HCT116 (cell line): ENCODE data around the gene ERBB4. TPM values are rescaled to one million over a fixed set of nuclear protein-coding genes. Genes with fewer than 3 reads are reported as not detected.
"Not testable (repeated sequence)": the region's sequence is repeated elsewhere in the genome, so short reads cannot be mapped to it uniquely, and the experiment has no call there.

ENCODE experiments used
- ATAC-seq: fragments of 200-7000 bp; cut with Tn5 transposase; 2 replicates; pipeline ENCODE4 v1.9.1; 2020; ENCODE audit warnings: mild to moderate bottlenecking, moderate library complexity
- BruUV-seq: library from RNA; stranded (reverse); fragments of 400-500 nt; replicated peaks from 2 replicates; lab custom pipeline; 2021; lab: Mats Ljungman, UMichigan
- CTCF ChIA-PET: fragments of 300-600 bp; sonication (Branson Sonifier 250); formaldehyde crosslinking; loops from one replicate; lab custom pipeline; 2021; ENCODE audit warnings: antibody characterized with exemption; lab: Charles Lee
- POLR2A ChIA-PET: fragments of 300-600, 350-600 bp; sonication (Branson Sonifier 250); formaldehyde crosslinking; loops from one replicate; lab custom pipeline; 2021; ENCODE audit warnings: antibody characterized with exemption; lab: Charles Lee
- RAD21 ChIA-PET, 2 experiments: fragments of 300-600 bp; sonication (Branson Sonifier 250); formaldehyde crosslinking; loops; one replicate each; lab custom pipeline; 2023; ENCODE audit warnings: low total read pairs in 2 of 2; ENCODE audit not compliant: uncharacterized antibody in 2 of 2, unreplicated experiment in 2 of 2, low non-redundant PET in 1 of 2; lab: Charles Lee
- DNase-seq: peaks from one replicate; pipeline ENCODE4 v3.0.0-alpha.2; 2010; ENCODE audit warnings: low read depth, low spot score
- H2AFZ ChIP-seq: fragments of 200-600 bp; shearing (Covaris generic), sonication (generic); 2 replicates; pipeline ENCODE4 v1.6.1; 2017; ENCODE audit warnings: low read depth, mixed run types, mixed read lengths, antibody characterized with exemption, low read length; ENCODE audit not compliant: poor library complexity, severe bottlenecking
- H3K27ac ChIP-seq: 2 replicates; pipeline ENCODE4 v1.5.1; 2012; ENCODE audit warnings: low read depth, low read length
- H3K27me3 ChIP-seq: fragments of 200-600 bp; sonication (generic); 2 replicates; pipeline ENCODE4 v1.6.1; 2016; ENCODE audit warnings: mixed run types, low read length, mixed read lengths; ENCODE audit not compliant: insufficient read depth
- H3K36me3 ChIP-seq, 2 experiments: fragments of 200-500 bp in 1 of 2; fragments of 200-600 bp in 1 of 2; sonication (Bioruptor generic) in 1 of 2; sonication (generic) in 1 of 2; 2 replicates each; pipeline versions ENCODE4 v1.5.1 to v1.6.1; 2014 to 2016; ENCODE audit warnings: low read length in 2 of 2, inconsistent platforms in 1 of 2, mixed read lengths in 1 of 2, mixed run types in 1 of 2; ENCODE audit not compliant: insufficient read depth in 2 of 2, control insufficient read depth in 1 of 2
- H3K4me1 ChIP-seq, 2 experiments: fragments of 200-600 bp in 1 of 2; sonication (generic) in 1 of 2; 2 replicates each; pipeline versions ENCODE4 v1.5.1 to v1.6.1; 2012 to 2017; ENCODE audit warnings: low read length in 2 of 2, inconsistent platforms in 1 of 2, mild to moderate bottlenecking in 1 of 2, mixed read lengths in 1 of 2, mixed run types in 1 of 2, moderate library complexity in 1 of 2; ENCODE audit not compliant: insufficient read depth in 2 of 2, control insufficient read depth in 1 of 2
- H3K4me2 ChIP-seq: fragments of 200-600 bp; sonication (generic); 2 replicates; pipeline ENCODE4 v1.6.1; 2017; ENCODE audit warnings: mixed run types, low read length, mixed read lengths
- H3K4me3 ChIP-seq, 2 experiments: fragments of 200-600 bp in 1 of 2; sonication (generic) in 1 of 2; replicated peaks in 1 of 2; 2 replicates each; pipeline ENCODE4 v1.5.1; 2011 to 2016; ENCODE audit warnings: low read length in 2 of 2, control low read depth in 1 of 2, low read depth in 1 of 2, mild to moderate bottlenecking in 1 of 2, mixed read lengths in 1 of 2, mixed run types in 1 of 2
- H3K79me2 ChIP-seq: fragments of 200-600 bp; sonication (generic); 2 replicates; pipeline ENCODE4 v1.6.1; 2017; ENCODE audit warnings: mild to moderate bottlenecking, mixed run types, low read length, moderate library complexity, mixed read lengths; ENCODE audit not compliant: insufficient read depth
- H3K9ac ChIP-seq: fragments of 200-600 bp; sonication (generic); 2 replicates; pipeline ENCODE4 v1.6.1; 2016; ENCODE audit warnings: low read length, mixed read lengths
- H3K9me2 ChIP-seq: fragments of 200-600 bp; sonication (generic), shearing (Covaris generic); 2 replicates; pipeline ENCODE4 v1.6.1; 2017; ENCODE audit warnings: mixed run types, mild to moderate bottlenecking, moderate library complexity; ENCODE audit not compliant: insufficient read depth
- H3K9me3 ChIP-seq, 2 experiments: fragments of 200-500 bp in 1 of 2; fragments of 200-600 bp in 1 of 2; sonication (Bioruptor generic) in 1 of 2; sonication (generic) in 1 of 2; 2 replicates each; pipeline ENCODE4 v1.6.1; 2014 to 2017; ENCODE audit warnings: low read length in 2 of 2, mixed read lengths in 2 of 2, inconsistent platforms in 1 of 2, low read depth in 1 of 2, mild to moderate bottlenecking in 1 of 2, mixed run types in 1 of 2, moderate library complexity in 1 of 2; ENCODE audit not compliant: control insufficient read depth in 1 of 2, insufficient read depth in 1 of 2
- H4K20me1 ChIP-seq: fragments of 200-600 bp; sonication (generic), shearing (Covaris generic); 2 replicates; pipeline ENCODE4 v1.6.1; 2017; ENCODE audit warnings: mixed run types, mild to moderate bottlenecking, moderate library complexity; ENCODE audit not compliant: insufficient read depth
- CBX3 ChIP-seq: IDR thresholded peaks from 2 replicates; pipeline ENCODE4 v1.6.1; 2012; ENCODE audit warnings: low read depth
- ELF1 ChIP-seq: IDR thresholded peaks from 2 replicates; pipeline ENCODE4 v1.6.1; 2012; ENCODE audit warnings: low read depth, borderline replicate concordance
- RAD21 ChIP-seq: IDR thresholded peaks from 2 replicates; pipeline ENCODE4 v1.6.1; 2012; ENCODE audit warnings: low read depth, mild to moderate bottlenecking
- YY1 ChIP-seq: IDR thresholded peaks from 2 replicates; pipeline ENCODE4 v1.6.1; 2011; ENCODE audit warnings: low read length, low read depth, moderate library complexity, mild to moderate bottlenecking; ENCODE audit not compliant: insufficient replicate concordance; ENCODE audit errors: extremely low read depth
- ZFX ChIP-seq: fragments of 450-650 bp; IDR thresholded peaks from 2 replicates; pipeline ENCODE4 v1.6.1; 2017
- intact Hi-C: fragments of 100-400 bp; cut with micrococcal nuclease; formaldehyde crosslinking; loops from 2 replicates; pipeline ENCODE4 v1.10.0; 2022
- total RNA-seq: library from RNA; stranded (reverse); gene quantifications from one replicate; pipeline ENCODE4 v1.2.1, GENCODE V29; 2021; ENCODE audit not compliant: unreplicated experiment

ERBB4 gene
- total RNA-seq, 1 experiment from 2014 or later, result 0.10 TPM

DNA sequence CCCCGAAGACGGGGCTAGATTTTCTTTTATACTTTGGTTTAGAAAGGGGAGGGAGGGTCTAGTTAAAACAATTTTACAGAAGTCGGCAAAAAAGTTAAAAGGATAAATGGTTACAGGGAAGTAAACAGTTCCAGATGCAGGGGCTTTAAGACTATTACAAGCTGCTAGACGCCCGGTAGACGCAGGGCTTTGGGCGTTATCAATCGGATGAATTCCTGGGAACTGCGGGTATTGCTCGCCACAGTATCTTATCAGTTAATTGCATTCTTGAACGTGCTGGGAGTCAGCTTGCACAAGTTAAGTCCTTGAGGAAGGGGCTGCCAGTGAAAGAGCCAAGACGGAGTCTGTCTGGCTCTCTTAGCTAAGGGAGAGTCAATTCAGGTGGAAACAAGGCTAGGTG lies 946.6 kb downstream of the ERBB4 start:
- CTCF ChIA-PET, DNase-seq, H3K9me2 ChIP-seq: not testable (repeated sequence)

DNA sequence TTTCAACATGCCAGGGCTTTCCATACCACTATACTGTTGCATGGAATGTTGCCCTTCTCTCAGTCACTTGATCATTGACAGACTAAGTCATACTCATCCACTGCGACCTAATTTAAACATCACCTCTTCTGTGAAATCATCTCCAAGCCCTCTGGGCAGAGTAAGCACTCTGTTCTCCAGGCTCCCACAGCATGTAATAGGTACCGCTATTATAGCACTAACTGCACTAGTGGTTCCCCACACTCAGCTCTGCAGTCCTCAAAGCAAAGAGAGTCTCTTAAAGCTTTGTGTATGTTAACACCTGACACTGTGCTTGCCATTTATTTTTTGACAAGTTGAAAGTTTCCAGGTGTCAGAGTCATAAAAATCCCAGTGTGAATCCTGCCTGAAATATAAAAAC lies 947.2 kb downstream of the ERBB4 start:
- H3K9ac ChIP-seq, result no peak overlapping the region
- H3K4me3 ChIP-seq, result no peak overlapping the region
- no peaks in the 10 kb centered on the region for H3K36me3 ChIP-seq
- H3K9me3 ChIP-seq, result no peaks in the 10 kb centered on the region
- H3K9me2 ChIP-seq, result no peaks in the 10 kb centered on the region
- H3K79me2 ChIP-seq, result no peaks in the 10 kb centered on the region
- H3K27me3 ChIP-seq, result no peaks in the 10 kb centered on the region
- no peak overlapping the region for H2AFZ ChIP-seq
- H3K27ac ChIP-seq, result no peak overlapping the region
- TF ChIP-seq ELF1 (no peak), YY1 (no peak), CBX3 (no peak), RAD21 (no peak), ZFX (no peak)
- TF ChIP-seq, all 23 proteins: peak for 0
- Histone ChIP-seq H4K20me1 (no peaks in the 10 kb centered on the region), H3K4me1 (no peaks in the 10 kb centered on the region), H3K4me2 (no peak overlapping the region)
- CTCF ChIA-PET, result no interaction called here
- no TSS peak for BruUV-seq
- intact Hi-C loops, result no loop called here
- DNase-seq (no peak), ATAC-seq (no peak)
- POLR2A ChIA-PET, result no interaction called here
- RAD21 ChIA-PET, result no interaction called here

More for the DNA sequence above, 946.6 kb downstream of the ERBB4 start:
- intact Hi-C loops, H3K36me3 ChIP-seq, H3K4me1 ChIP-seq, H3K9ac ChIP-seq, BruUV-seq, H3K27me3 ChIP-seq, H3K27ac ChIP-seq, ATAC-seq, RAD21 ChIA-PET, H4K20me1 ChIP-seq, H3K4me3 ChIP-seq, POLR2A ChIA-PET, H2AFZ ChIP-seq, H3K79me2 ChIP-seq, H3K9me3 ChIP-seq, H3K4me2 ChIP-seq: not testable (repeated sequence)
